ENCODE data around the gene PTPRD.

Gene PTPRD

GRCh38 chr9:8780386-8780785, 1832.4 kb downstream of the PTPRD start:
- DNase-seq (ENCODE audit: low read depth, low spot score): no peak

- no peak for DNase-seq (ENCODE audit: low read depth, low spot score)
Observed at GRCh38 chr9:8779478-8779877, 1833.3 kb downstream of the PTPRD start.

- DNase-seq (ENCODE audit: low read depth, low spot score): no peak
Observed at GRCh38 chr9:8778356-8778755, 1834.4 kb downstream of the PTPRD start.

DNA sequence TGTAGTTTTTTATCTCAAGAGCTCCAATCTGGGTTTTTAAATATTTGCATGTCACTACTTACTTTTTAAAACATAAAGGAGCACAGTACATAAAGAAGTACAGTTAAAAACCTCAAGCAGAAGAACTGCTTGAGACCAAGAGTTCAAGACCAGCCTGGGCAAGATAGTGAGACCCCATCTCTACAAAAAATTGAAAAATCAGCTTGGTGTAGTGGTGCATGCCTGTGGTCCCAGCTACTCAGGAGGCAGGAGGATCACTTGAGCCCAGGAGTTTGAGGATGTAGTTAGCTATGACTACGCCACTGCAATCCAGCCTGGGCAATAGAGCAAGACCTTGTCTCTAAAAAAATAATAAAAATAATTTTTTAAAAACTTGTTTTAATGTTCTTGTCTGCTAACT, 1840.5 kb downstream of the PTPRD start:
- DNase-seq (ENCODE audit: low read depth, low spot score): no peak

DNA sequence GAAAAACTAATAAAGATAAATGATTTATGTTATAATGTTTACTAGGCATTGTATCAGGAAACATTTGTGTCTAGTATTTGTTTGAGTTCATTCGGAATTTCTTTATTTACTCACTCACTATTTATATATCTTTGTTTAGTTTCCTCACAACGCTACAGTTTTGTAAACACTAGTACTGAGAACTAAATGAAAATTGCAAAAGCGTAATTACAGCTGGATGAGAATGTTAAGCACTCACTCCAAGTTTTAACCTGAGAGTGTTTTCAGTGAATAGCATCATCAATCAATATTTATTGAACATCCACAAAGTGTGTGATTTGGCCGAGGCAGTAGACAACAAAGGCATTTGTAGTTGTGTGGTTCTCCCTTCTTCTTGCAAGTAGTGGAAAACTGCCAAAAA, 1843.6 kb downstream of the PTPRD start:
- DNase-seq (ENCODE audit: low read depth, low spot score): no peak

DNA sequence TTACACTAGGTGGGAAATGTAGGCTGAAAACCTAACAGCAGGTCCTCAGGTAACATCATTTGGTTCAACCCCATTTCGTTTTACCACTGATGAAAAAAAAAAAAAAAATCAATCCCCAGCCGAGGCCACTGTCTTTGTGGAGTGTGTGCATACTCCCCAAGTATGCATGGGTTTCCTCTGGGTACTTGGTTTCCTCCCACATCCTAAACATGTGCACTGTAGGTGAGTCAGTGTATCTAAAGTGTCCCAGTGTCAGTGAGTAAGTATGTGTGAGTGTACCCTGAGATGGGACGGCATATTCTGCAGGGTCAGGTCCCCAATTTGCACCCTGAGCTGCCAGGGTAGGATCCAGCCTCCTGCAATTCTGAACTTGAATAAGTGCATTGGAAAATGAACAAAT, 1846.7 kb downstream of the PTPRD start:
- no peak for DNase-seq (ENCODE audit: low read depth, low spot score)

DNA sequence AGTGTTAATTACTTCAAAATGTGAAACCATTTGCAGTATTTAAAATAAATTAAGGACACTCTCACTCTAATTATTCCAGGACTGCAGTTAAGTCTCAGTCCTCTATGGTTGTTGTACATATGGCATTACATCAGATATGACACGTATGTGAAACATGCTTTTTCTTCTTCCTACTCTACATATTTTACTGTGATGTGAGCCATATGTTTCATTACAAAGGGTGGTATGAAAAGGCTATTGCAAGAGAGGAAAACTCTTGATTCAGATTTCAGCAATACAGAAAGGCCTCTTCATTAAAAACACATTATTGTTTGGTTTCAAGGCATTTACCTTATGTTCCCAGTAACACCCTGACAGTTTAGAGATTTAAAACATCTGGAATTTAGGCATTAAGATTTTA, 1848.8 kb downstream of the PTPRD start:
- DNase-seq (ENCODE audit: low read depth, low spot score): no peak

- no peak for DNase-seq (ENCODE audit: low read depth, low spot score)
Observed at GRCh38 chr9:8762479-8763085, 1850.2 kb downstream of the PTPRD start.

- DNase-seq (ENCODE audit: low read depth, low spot score): no peak
Observed at GRCh38 chr9:8760000-8760767, 1852.6 kb downstream of the PTPRD start.

- DNase-seq (ENCODE audit: low read depth, low spot score): no peak
Observed at GRCh38 chr9:8757881-8758280, 1854.9 kb downstream of the PTPRD start.

- no peak for DNase-seq (ENCODE audit: low read depth, low spot score)
Observed at GRCh38 chr9:8754751-8755150, 1858.1 kb downstream of the PTPRD start.

GRCh38 chr9:8751406-8751930, 1861.3 kb downstream of the PTPRD start:
- no peak for DNase-seq (ENCODE audit: low read depth, low spot score)

- no peak for DNase-seq (ENCODE audit: low read depth, low spot score)
Observed at GRCh38 chr9:8750639-8751051, 1862.2 kb downstream of the PTPRD start.

- DNase-seq (ENCODE audit: low read depth, low spot score): no peak
Observed at GRCh38 chr9:8745347-8745746, 1867.5 kb downstream of the PTPRD start.

- DNase-seq (ENCODE audit: low read depth, low spot score): no peak
Observed at GRCh38 chr9:8738945-8739344, 1873.9 kb downstream of the PTPRD start.

DNA sequence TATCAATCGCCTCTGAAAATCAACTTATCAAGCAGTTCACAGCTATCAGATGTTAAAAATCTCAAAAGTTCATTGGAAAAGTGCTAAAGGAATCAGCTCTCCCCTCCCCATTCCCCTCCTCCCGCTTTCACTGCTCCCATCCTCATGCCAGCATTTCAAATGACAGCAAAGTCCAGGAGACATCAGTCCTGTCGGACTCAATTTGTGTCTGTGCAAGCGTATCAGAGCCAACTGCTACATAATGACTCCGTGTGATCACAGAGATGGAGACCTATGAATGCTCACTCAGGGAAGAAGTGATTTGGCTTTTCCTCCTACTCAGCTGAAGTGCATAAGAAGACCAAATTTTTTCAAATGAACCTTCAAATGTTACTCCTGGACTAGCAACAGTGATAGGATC, 1876.0 kb downstream of the PTPRD start:
- DNase-seq (ENCODE audit: low read depth, low spot score): no peak

GRCh38 chr9:8734760-8735159, 1878.0 kb downstream of the PTPRD start:
- no peak for DNase-seq (ENCODE audit: low read depth, low spot score)

DNA sequence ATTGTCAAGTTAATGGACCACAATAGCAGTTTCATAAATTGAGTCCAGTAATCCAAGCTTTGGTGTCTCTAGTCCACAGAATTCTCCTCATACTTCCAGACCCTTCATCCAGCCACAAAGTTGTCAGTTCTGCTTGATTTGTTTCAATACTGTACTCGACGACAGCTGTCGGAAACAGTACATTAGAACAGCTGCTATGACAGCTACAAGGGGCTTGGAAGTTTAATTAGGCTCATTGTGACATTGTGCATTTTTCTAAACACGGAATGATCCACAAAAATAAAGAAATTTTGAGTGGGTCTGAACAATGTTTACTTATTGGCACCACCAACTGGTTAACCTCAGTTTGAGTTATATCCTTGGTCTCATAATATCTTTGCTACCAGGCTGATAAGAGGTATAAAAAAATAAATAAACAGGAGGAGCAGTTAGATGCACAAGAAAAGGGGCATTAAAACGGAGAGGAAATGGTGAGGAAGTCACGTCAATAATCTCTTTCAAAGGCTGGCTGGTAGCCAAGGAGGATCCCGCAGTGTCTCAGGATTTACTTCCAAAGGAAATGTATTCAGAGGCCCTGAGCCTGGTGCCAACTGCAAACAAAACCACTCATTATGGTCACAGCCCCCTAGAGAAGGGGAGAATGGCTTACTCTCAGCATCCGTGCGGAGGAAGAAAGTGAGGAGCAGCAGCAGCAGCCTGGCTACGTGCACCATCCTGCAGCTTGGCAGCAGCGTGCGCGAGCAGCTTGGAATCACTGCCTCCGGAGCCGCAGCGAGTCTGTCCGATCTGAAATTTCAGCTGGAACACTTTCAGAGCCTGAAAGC, 1879.5 kb downstream of the PTPRD start:
- DNase-seq (ENCODE audit: low read depth, low spot score): peak; percentile 21

DNA sequence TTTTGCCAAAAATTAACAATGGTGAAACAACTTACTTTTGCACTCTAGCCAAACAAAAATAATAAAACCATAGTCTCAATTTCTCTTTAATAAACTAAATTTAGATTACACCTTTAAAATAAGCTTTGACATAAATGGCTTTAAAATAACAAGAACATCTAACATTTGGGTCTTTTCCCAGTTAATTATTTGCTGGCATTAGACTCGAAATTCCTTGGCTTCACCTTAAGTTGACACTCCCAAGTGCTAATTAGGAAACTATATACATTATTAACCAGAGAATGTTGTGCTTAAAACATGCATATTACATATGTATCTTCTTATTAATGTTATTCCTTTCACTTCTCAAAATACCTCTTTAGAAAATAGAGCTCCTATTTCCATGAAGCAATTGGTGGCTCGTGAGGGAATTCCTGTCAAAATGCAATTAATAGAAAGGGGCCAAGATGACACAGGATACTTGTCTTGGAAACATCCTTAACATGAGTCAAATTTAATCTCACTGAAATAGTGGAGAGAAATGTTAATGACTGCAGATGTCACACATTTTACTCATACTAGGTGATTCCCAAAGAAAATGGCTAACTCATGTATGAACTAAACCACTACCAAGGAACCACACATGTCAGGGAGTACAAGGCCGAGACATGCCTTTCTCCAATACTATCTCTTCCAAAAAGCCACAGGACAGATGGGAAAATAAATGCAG, 1880.3 kb downstream of the PTPRD start:
- no peak for DNase-seq (ENCODE audit: low read depth, low spot score)

- DNase-seq (ENCODE audit: low read depth, low spot score): no peak
Observed at GRCh38 chr9:8730618-8731017, 1882.2 kb downstream of the PTPRD start.

- DNase-seq (ENCODE audit: low read depth, low spot score): no peak
Observed at GRCh38 chr9:8728910-8729309, 1883.9 kb downstream of the PTPRD start.

DNA sequence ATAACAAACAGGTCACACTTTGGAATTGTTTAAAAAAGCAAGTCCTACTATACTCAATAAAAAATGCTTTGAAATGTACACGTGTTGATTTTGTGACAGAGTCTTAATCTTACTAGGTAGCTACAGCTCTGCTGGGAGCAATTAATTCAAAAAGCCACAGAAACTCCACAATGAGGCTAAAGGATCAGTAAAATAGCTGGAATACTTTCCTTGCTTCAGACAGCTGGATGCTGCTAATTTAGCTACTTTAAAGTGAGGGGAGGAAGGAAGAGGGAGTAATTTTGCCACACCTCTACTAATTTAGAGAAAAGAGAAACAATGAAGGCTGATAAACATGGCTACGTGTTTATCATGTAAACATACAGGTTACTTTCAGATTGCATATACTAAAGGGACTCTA, 1885.6 kb downstream of the PTPRD start:
- no peak for DNase-seq (ENCODE audit: low read depth, low spot score)
